Measurements from ENCODE around the gene MUSTN1. TPM values are rescaled to one million over a fixed set of nuclear protein-coding genes. Genes with fewer than 3 reads are reported as not detected.

MUSTN1 gene
- total and polyA plus RNA-seq, 11 donors: 13.5 to 207 (median 32.4) TPM

- no peak for TF ChIP-seq POLR2A (IDR thresholded peaks at IDR 0.05)
- TF ChIP-seq, protein P1, sequence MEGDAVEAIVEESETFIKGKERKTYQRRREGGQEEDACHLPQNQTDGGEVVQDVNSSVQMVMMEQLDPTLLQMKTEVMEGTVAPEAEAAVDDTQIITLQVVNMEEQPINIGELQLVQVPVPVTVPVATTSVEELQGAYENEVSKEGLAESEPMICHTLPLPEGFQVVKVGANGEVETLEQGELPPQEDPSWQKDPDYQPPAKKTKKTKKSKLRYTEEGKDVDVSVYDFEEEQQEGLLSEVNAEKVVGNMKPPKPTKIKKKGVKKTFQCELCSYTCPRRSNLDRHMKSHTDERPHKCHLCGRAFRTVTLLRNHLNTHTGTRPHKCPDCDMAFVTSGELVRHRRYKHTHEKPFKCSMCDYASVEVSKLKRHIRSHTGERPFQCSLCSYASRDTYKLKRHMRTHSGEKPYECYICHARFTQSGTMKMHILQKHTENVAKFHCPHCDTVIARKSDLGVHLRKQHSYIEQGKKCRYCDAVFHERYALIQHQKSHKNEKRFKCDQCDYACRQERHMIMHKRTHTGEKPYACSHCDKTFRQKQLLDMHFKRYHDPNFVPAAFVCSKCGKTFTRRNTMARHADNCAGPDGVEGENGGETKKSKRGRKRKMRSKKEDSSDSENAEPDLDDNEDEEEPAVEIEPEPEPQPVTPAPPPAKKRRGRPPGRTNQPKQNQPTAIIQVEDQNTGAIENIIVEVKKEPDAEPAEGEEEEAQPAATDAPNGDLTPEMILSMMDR (IDR thresholded peaks at IDR 0.05): no peak
- Histone ChIP-seq H3K9me3 (no peaks in the 10 kb centered on the region), H3K4me3 (no peak overlapping the region), H3K27me3 (no peaks in the 10 kb centered on the region), H3K4me1 (peaks cover 0 to 6% (median 0%) of the 10 kb centered on the region in 12 donors), H3K27ac (no peak overlapping the region), H3K36me3 (peaks cover 0 to 20% (median 6%) of the 10 kb centered on the region in 9 donors)
- DNase-seq: no peak
- WGBS, 4 donors: 87 to 91% (median 90%) methylated on average over 3 of the region's 3 CpGs
- no peak for ATAC-seq
- intact Hi-C loops (cut with DNase I): no loop called here
Observed at GRCh38 chr3:52880474-52880873, 45.7 kb upstream of the MUSTN1 start.

- WGBS, 4 donors: 89 to 94% (median 91%) methylated on average over 5 of the region's 5 CpGs
- Histone ChIP-seq H3K27me3 (no peaks in the 10 kb centered on the region), H3K36me3 (peaks cover 0 to 16% (median 6%) of the 10 kb centered on the region in 9 donors), H3K4me3 (no peak overlapping the region), H3K9me3 (no peaks in the 10 kb centered on the region), H3K4me1 (peaks cover 0 to 5% (median 0%) of the 10 kb centered on the region in 12 donors), H3K27ac (no peak overlapping the region)
- TF ChIP-seq, protein P1 (IDR thresholded peaks at IDR 0.05): no peak
- TF ChIP-seq POLR2A (IDR thresholded peaks at IDR 0.05): no peak
- DNase-seq (no peak), ATAC-seq (no peak)
- intact Hi-C loops (cut with DNase I): no loop called here
Observed at GRCh38 chr3:52880047-52880446, 45.2 kb upstream of the MUSTN1 start.

DNA sequence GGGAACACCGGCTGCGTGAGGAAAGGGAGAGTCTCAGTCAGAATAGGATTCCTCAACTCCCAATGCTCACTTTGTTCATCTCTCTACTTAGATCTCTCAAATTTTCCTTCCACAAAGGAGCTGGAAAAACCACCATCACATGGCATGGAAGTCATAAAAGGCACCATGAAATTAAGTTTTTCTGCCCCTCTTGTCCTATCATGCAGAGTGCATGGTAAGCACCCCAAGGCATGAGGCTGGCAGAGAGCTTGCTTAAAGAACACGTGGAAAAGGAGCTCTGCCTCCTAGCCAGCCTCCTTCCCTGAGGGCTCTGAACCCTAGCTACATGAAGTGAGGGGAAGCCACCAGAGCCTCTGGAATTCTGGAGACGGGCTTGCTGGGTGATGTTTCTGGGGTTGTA, 44.8 kb upstream of the MUSTN1 start:
- TF ChIP-seq POLR2A (IDR thresholded peaks at IDR 0.05): no peak
- TF ChIP-seq, protein P1 (IDR thresholded peaks at IDR 0.05): no peak
- H3K9me3 ChIP-seq: no peaks in the 10 kb centered on the region
- ATAC-seq (no peak), DNase-seq (no peak)
- peaks cover 0 to 16% (median 6%) of the 10 kb centered on the region in 9 donors for H3K36me3 ChIP-seq
- no peak overlapping the region for H3K27ac ChIP-seq
- no peaks in the 10 kb centered on the region for H3K27me3 ChIP-seq
- peaks cover 0 to 5% (median 0%) of the 10 kb centered on the region in 12 donors for H3K4me1 ChIP-seq
- 90 to 99% (median 96%) methylated on average over 4 of the region's 4 CpGs for WGBS, 4 donors
- intact Hi-C loops (cut with DNase I): no loop called here
- no peak overlapping the region for H3K4me3 ChIP-seq

DNA sequence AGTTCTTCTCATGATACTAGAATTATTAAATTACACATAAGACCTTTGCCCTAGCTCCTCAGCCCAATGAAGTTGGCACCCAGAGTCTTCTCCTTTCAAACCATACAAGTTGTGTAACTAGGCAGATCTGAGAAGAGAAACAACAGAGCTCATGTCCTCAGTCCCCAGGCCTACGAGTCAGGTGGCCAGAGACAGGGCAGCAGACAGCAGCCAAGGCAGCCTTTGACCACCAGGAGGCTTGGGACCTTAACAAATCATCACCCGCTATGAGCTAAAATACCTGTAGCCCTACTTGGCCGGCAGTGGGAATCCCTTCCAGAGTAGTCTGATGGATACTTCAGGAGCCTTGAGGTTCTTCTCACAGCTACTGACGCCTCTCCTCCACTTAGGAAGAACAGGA, 44.3 kb upstream of the MUSTN1 start:
- intact Hi-C loops (cut with DNase I): no loop called here
- no peak overlapping the region for H3K27ac ChIP-seq
- TF ChIP-seq POLR2A (IDR thresholded peaks at IDR 0.05): no peak
- TF ChIP-seq, protein P1 (IDR thresholded peaks at IDR 0.05): no peak
- no peak overlapping the region for H3K4me3 ChIP-seq
- 75 to 97% (median 95%) methylated on average over 4 of the region's 4 CpGs for WGBS, 4 donors
- peaks cover 0 to 9% (median 0%) of the 10 kb centered on the region in 12 donors for H3K4me1 ChIP-seq
- peaks cover 0 to 16% (median 6%) of the 10 kb centered on the region in 9 donors for H3K36me3 ChIP-seq
- DNase-seq (no peak), ATAC-seq (no peak)
- H3K9me3 ChIP-seq: no peaks in the 10 kb centered on the region
- no peaks in the 10 kb centered on the region for H3K27me3 ChIP-seq
